HG02588 (cell line): ENCODE results near the gene ACOXL.
A peak's percentile ranks its signal among the peaks of the same experiment; 100 is the strongest.
"Not testable (repeated sequence)": the region's sequence is repeated elsewhere in the genome, so short reads cannot be mapped to it uniquely, and the experiment has no call there.

ENCODE experiments used
- ATAC-seq: cut with Tn5 transposase; IDR thresholded peaks from one replicate; pipeline ENCODE4 v1.9.1; 2021; ENCODE audit warnings: mild to moderate bottlenecking, moderate library complexity; ENCODE audit not compliant: unreplicated experiment

Gene ACOXL

DNA sequence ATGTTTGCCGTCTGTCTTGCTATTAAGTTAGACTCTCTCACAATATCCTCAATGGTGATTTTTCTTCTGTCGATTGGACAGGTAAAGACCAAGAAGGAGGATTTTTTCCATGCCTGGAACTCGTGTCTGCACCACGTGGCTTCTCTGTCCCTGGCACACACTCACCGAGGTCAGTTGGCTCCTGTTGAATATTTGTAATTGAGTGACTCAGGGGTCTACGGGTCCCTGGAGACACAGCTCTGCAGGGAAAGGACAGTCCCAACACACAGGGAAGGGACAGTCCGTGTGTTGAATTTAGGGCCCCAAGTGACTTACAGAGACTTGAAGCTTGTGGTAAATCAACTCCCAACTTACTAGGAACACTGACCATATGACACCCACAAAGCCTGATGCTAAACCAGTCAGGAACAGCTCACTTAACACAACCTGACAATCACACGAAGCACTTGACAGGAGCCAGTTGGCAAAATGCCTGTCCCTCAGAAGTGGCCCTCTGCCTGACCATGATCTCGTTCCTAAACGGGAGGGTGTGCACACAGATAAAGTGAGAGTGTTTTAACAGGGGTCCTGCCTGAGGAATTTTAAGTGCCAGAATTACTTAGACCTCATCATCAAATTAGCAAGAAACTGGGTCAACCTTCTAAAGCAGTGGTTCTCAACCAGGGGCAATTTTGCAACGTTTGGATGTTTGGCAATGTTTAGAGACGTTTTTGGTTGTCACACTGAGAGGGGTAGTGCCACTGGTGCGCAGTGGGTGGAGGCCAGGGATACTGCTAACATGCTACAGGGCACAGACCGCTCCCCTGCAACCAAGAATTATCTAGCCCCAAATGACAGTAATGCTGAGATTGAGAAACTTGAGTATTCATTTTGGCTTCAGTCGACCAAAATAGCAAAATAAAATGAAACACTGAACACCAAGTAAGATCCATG lies 299.4 kb downstream of the ACOXL start:
- no peak for ATAC-seq

DNA sequence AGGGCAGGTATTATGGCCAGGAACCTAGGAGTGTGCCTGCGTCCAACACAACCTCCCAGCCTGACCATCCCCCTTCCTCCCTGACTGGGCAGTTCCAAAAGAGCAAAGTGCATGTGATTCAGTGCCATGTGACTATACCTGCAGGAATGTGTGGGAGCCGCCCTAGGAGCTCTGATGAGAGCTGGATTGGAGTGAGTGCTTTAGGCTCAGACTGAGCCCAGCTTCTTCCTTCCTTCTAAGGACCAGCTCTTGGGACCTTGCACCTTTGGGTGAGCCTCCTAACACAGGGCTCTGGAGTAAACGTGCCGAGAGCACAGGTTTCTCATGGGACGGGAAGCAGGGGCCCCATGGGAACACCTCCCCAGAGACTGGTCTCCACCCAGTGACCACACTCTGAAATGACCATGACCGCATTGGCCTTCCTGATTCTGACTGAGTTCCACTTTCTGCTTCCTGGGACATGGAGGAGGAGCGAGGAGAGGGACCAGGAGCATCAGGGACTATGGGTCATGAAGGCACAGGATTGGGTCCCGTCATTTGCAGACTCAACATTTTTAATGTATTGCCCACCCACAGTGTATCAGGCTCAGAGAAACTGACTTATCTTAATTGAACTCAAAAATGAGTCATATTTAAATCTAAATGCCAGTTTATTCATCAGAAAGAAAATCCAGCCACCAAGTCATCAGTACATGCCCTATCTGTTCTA lies 300.5 kb downstream of the ACOXL start:
- ATAC-seq: no peak

GRCh38 chr2:111034146-111034545 lies 301.8 kb downstream of the ACOXL start:
- ATAC-seq: no peak

DNA sequence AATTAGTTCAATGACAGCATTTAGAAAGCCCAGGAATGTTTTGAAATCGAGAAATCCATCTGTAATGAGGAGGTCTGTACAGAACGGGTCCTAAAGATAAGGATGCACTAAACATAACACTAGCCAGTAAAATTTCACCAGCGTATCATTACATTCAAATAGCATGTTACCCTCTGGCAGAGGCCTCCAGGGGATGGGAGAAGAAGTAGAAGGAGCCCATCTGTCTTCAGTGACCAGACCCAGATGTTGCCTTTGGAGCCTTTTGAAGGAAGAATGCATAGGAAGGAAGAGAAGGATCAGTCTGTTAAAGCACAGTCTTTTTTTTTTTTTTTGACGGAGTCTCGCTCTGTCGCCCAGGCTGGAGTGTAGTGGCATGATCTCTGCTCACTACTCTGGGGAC lies 302.2 kb downstream of the ACOXL start:
- no peak for ATAC-seq

DNA sequence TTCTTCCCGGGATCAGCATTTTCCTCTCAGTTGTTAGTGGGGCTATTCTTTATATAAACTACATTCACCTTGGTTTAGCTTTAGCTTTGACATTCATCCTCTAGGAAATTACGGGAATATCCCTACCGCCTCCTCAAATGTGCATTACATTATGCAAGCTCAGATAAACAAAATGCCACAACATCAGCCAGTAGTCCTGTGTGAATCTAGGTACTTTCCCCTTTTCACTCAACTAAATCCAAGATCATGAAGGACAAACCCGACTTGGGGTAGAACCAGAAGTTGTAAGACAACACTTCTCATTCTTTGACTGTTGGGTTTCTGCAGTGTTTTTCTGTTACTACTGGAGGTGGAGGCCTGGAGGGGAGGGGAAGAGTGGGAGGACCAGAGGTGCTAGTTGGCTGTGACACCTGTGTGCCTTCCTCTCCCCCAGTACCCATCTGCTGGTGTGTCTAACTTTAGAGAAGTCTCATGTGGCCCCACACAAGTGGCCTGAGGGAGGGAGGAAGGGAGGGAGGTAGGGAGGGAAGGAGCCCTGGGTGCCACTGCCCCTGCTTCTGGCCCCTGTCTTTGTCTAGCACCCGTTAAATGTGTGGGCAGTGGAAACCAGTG lies 303.6 kb downstream of the ACOXL start:
- peak; percentile 65 for ATAC-seq

DNA sequence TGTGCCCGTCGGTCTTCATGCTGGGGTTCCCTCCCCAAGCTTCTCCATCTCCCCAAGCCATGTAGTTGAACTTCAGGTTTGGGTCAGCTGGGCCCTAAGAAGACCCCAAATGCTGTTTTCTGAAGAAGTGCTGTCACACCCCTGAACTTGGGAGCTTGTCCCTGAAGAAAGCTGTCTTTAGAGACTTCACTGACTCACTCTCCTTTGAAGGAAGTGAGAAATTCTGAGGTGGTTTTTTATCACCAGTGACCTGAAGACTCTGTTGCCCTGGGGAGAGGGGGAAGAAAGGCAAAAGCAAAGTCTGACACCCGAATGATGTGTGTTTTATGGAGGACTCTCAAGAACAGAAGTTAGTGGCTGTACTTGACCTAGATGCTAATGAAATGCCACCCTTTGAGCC lies 304.8 kb downstream of the ACOXL start:
- ATAC-seq: peak; percentile 41

DNA sequence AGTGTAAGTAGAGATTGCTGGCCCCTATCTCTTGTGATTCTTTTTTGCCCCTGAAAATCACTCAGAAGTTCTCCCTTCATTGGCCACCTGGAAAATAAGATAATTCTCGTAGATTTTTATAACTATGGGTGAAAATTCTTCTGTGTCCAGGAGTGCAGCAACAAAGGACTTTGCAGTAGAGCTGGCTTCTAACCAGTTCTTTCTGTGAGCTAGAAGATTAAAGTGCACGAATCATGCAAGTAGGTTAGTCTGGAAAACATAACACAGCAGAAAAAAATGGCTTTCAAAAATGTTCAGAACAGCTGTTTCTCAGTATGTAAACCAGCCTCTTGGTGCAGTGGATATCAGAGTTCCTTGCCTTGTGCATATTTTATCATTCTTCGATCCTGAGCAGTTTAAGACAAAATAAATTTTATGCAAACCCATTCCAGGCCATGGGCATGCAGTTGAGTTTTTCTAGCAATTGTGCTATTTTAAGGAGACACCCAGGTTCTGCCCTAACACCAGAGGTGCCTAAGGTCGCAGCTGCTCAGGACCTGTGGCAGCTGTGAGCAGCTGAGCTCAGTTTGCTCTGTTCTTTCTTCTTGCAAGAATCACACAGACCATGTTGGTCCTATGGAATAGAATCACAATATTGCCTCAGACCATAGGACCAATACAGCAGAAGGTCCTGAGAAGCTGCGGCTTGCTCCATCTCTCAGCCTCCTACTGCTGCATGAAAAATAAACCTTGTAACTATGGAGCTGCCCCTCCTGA lies 307.4 kb downstream of the ACOXL start:
- no peak for ATAC-seq

DNA sequence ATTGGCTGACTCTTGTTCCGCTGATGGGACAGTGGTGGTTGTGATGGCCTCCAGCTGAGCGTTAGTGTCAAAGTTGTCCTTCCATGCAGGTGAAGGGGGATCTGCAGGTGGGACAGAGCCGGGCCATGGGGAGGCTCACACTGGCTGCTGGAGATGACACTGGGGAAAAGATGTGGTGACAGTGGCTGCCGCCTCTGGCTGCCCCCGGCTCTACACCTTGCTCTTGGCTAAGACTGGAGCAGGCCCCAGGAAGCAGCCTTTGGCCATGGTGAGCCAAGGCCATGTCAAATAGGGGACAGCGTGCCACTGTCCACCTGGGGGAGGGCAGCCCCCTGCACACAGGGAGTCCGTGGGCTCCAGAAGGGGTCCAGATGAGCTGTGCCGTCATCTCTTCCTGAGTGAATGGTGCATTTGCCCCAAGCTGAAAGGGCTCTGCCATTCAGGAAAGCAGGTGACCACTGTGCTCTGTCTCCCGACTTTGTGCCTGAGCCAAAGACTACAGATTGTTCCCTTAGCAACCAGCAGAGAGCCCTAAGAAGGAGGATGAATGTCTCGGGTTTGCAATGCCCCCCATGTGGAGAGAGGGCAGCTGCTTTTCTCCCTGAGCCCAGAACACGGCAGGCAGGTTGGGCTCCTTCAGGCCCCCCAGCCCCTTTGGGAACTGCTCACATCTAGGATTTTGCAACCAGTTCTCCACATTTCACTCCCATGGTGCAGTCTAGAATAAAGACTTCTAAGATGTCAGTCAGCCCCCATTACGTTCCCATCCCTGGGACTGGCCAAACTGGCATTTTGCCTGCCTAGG lies 309.2 kb downstream of the ACOXL start:
- no peak for ATAC-seq

DNA sequence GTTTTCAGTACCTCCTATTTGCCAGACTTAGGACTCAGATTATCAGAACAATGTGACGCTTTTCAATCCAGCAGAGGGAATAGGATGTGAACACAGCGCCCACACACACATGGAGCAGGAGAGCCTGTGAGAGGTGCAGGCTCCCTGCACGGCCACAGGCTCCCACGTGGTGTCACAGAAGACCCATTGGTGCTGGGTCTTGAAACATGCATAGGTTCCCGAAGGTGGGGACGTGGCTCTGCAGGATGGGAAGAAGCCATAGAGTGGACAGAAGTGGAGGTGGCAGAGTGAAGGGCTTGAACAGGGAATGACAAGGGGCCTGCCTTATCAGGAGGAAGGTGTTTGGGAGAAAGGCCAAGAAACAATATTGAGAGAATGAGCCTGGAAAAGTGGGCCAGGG lies 309.9 kb downstream of the ACOXL start:
- ATAC-seq: no peak

- peak; percentile 76 for ATAC-seq
Observed at GRCh38 chr2:111042772-111043771, 310.7 kb downstream of the ACOXL start.

GRCh38 chr2:111044066-111044465 lies 311.7 kb downstream of the ACOXL start:
- ATAC-seq: no peak

DNA sequence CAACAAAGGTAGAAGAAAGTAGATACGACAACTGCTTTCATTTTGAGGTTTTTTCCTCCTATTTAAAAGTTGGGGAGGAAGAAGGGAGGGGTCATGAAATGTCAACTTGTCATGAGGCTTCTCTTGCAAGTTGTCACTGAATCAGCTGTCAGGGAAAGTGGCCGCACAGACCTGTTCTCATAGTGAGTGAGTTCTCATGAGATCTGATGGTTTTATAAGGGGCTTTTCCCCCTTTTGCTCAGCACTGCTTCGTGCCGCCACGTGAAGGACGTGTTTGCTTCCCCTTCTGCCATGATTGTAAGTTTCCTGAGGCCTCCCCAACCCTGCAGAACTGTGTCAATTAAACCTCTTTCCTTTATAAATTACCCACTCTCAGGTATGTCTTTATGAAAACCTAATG lies 312.9 kb downstream of the ACOXL start:
- not testable (repeated sequence) for ATAC-seq

GRCh38 chr2:111045771-111046444 lies 313.5 kb downstream of the ACOXL start:
- ATAC-seq: no peak

DNA sequence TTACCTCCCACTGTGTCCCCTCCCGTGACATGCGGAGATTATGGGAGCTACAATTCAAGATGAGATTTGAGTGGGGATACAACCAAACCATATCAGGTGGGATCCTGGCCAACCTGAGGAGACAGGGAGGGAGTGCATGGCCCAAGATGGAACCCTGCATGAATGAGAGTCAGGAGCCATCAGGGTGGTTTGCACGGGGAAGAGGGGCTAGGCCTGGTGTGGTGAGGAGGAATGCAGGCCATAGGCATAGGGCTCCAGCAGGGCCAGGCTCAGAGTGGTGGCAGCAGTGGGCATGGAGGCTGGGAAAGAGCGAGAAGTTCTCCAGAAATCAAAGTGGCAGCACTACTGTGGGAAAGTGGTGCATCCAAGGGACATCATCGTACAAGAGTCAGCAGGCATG lies 314.3 kb downstream of the ACOXL start:
- ATAC-seq: no peak

DNA sequence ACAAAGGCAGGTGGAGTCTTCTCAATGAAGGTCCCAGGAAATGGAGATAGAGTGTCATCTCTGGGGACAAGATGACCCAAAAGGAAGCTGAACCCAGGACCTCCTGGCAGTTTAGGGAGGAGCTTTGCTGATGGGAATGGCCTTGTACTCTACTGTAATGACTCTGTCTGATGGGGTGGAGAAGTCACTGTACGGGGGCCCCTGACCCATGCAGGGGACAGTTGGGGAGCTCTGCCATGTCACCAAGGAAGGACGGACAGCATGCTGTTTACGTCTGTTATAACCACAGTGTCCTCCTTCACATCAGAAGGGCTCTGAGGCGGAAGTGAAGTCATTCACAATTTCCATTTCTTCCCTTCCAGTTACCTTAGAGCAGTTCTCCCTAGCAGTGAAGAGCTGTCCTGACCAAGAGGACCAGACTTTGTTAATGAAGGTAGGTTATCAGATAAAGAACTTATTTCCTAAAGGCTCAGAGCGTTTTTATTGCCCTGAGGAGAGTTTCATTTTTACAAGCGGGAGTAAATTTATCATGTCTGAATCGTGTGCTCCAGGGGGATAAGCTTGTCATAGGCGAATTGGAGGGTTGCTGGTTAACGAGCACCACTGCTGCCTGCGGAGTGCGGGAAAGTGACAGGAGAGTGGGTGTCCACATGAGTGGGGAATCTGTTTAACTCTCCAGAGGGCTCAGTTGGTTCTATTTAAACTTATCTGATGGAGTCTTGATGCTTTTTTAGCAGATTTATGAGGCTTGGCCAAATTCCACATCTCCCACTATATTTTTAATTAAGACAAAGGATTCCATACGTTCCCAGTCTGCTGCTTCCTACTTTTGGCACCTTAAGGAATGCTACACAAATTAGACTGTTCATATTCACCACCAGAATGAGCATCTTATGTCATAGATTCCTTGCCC lies 316.7 kb downstream of the ACOXL start:
- no peak for ATAC-seq

GRCh38 chr2:111049792-111050640 lies 317.6 kb downstream of the ACOXL start:
- ATAC-seq: peak; percentile 71
